GM21825 (cell line): ENCODE measurements around the gene CX3CL1.
"Not testable (repeated sequence)": the region's sequence is repeated elsewhere in the genome, so short reads cannot be mapped to it uniquely, and the experiment has no call there.

ENCODE experiments used
- ATAC-seq: cut with Tn5 transposase; IDR thresholded peaks from one replicate; pipeline ENCODE4 v1.9.1; 2021; ENCODE audit warnings: mild to moderate bottlenecking, moderate library complexity; ENCODE audit not compliant: unreplicated experiment

Gene CX3CL1

DNA sequence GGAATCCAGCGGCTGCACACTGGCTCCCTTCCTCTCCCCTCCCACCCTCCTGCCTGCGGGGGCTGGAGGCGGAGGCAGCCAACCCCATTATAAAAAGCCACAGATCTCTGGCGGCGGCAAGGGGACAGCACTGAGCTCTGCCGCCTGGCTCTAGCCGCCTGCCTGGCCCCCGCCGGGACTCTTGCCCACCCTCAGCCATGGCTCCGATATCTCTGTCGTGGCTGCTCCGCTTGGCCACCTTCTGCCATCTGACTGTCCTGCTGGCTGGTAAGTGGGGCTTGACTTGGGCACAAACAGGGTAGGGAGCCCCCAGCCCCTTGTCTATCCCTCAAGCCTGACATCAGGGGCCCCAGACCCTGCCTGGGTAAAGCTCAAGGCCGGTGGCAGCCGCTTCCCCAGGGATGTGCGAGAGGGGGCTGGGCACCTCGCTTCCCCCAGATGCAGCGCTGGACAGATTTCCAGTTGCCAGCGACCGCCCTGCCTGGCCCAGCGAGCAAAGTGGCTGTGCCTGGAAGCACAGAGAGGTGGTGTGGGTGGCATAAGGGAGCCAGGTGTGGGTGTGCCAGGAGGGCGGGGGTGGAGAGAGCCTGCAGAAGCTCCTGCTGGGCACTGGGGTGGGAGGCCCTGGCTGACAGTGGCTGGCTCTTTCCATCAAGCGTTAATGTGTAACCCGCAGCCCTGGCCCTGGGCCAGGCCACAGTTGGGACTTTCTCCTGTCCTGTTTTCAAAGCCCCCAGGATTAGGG, at the start of gene CX3CL1:
TSS of gene CX3CL1 (plus strand) at position 119 of the 745 bp plus-strand sequence. CDS start at position 198, 79 bp downstream.
- no peak for ATAC-seq

- ATAC-seq, result no peak
These were observed 47.5 kb upstream of the CX3CL1 start for GRCh38 chr16:57324749-57325148.

GRCh38 chr16:57325458-57325857, 46.8 kb upstream of the CX3CL1 start:
- ATAC-seq, result no peak

- no peak for ATAC-seq
These were observed 42.5 kb upstream of the CX3CL1 start for GRCh38 chr16:57329718-57330327.

- ATAC-seq, result no peak
These were observed 40.9 kb upstream of the CX3CL1 start for GRCh38 chr16:57331355-57331754.

DNA sequence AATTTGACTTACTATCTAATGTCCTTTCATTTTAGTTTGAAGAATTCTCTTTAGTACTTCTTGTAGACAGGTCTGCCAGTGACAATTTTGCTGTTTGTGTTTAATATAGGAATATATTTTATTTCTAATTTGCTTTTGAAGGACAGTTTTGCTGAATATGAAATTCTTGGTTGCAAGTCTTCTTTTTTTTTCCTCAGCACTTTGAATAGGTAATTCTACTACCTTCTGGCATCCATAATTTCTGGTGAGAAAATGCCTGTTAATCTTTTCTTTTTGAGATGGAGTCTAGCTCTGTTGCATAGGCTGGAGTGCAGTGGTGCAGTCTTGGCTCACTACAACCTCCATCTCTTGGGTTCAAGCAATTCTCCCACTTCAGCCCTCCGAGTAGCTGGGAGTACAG, 38.9 kb upstream of the CX3CL1 start:
- no peak for ATAC-seq

DNA sequence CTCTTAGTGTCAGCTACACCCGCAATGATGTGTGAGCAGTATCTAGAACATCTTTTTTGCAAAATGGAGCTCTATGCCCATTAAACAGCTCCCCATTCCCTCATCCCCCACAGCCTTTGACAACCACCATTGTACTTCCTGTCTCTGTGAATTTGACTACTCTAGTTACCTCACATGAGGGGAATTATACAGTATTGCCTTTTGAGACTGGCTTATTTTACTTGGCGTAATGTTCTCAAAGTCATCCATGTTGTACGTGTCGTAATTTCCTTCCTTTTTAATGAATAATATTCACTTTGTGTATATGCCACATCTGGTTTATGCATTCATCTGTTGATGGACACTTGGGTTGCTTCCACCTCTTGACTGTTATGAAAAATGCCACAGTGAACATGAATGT, 36.9 kb upstream of the CX3CL1 start:
- no peak for ATAC-seq

GRCh38 chr16:57341062-57341440, 31.2 kb upstream of the CX3CL1 start:
- ATAC-seq, result no peak

DNA sequence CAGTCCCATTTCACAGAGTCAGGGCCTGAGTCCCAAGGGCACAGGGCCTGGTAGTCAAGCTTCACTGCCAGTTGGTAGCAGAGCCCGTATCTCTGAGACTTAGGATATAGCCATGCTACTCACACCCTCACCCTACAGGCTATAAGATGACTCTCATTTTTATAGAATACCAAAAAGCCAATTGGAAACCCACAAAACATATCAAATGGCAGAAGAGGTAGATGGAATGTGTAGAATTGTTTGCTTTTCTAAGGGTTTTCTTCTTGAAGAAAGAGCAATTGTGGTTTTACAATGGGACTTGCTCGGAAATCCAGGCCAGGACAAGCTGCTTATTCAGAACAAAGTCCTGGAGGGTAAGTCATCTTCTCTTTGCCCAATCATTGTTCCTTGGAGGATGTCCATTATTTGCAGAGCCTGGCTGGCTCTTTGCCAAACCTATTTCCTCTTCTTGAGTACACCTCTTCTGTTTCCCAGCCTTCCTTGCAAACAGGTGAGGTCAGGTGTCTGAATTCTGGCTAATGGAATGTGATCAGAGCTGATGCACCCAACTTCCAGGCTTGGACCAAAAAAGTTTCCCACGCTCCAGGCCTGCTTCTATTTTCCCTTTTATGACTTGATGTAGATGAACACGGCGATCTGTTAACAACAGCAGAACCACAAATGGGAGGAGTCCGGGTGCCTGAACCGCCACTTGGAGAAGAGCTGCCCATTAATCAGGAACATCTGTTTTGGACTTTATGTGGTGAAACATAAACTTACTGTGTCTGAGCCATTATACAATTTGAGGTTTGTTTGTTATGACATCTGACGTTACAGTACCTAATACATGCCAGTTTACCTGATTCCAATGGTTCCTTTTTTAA, 30.6 kb upstream of the CX3CL1 start:
- ATAC-seq, result no peak

- not testable (repeated sequence) for ATAC-seq
These were observed 29.7 kb upstream of the CX3CL1 start for GRCh38 chr16:57342606-57343005.

DNA sequence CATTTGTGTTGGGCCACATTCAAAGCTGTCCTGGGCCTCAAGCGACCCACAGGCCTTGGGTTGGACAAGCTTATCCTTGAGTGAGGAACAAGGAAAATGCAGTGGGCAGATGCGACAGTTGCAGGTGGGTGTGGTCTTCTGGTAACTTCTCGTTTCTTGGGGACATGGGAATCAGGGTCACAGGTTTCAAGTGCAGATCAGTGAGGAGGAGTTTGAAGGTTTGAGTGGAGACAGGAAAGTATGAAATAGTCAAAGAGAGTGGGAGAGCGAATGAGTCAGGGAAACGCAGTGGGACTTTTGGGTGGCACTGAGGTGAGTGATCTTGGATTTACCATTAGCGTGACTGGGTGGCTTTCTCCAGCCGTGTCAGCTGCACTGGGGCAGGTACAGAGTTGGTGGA, 29.1 kb upstream of the CX3CL1 start:
- ATAC-seq, result no peak

DNA sequence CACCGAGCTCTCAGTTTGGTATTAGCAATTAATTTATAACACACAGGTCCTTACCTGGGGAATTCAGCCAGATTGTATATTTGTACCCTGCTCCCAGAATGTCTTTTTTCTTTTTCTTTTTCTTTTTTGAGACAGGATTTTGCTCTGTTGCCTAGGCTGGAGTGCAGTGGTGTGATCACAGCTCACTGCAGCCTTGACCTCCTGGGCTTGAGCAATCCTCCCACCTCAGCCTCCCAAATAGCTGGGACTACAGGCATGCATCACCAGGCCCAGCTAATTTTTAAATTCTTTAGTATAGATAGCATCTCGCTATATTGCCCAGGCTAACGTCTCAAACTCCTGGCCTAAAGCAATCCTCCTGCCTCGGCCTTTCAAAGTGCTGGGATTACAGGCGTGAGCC, 28.2 kb upstream of the CX3CL1 start:
- not testable (repeated sequence) for ATAC-seq

DNA sequence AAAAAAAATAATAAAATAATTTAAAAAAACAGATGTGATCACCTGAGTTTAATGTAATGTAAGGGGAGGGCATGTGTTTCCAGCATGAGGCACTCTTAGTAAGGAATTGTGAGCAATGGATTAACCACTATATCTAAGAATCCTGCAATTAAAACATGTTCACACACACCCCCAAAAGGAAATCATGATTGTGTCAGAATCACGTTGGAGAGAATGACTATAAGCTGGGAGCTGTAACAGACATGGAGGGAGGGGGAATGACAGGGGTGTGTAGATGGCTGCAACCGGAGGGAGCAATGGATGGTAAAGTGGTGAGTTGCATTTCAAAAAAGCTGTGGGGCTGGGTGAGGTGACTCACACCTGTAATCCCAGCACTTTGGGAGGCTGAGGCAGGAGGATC, 27.3 kb upstream of the CX3CL1 start:
- no peak for ATAC-seq

DNA sequence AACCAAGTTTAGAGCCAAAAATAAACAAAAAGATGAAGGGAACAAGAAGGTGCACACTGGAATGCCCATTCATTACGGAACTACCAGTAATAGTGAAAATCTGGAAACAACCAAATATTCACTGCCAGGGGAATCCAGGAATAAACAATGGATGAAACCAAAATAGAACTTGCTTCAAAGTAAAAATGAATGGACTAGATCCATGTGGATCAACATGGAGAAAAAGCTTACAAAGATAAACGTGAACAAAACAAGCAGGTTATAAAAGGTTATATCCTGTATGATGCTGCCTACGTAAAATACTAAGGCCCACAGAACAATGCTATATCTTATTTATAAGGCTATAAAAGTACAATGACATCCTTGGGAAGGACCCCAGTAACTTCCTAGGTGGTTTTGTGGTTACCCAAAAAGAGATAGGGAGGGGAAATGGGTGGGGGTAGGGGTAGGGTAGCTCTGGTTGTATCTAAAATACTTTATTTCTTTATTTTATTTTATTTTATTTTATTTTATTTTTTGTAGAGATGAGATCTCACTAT, 26.6 kb upstream of the CX3CL1 start:
- no peak for ATAC-seq

GRCh38 chr16:57347858-57348257, 24.4 kb upstream of the CX3CL1 start:
- ATAC-seq, result no peak

DNA sequence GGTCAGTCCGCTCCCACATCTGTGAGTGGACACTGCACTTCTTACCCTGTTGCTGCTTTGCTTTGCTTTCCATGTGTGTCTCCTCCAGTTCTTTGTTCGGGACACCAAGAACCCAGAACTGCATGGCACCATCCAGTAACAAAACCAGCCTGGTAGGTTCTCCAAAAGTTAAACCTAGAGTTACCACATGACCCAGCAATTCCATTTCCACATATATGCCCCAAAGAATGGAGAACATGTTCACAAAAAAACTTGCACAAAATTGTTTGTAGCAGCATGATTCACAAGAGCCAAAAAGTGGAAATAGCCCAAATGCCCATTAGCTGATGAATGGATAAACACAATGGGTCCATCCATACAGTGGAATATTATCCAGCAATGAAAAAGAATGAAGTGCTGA, 24.0 kb upstream of the CX3CL1 start:
- ATAC-seq, result no peak

- ATAC-seq, result peak; percentile 77
These were observed 22.9 kb upstream of the CX3CL1 start for GRCh38 chr16:57349212-57350031.

GRCh38 chr16:57352636-57353047, 19.6 kb upstream of the CX3CL1 start:
- no peak for ATAC-seq

GRCh38 chr16:57354311-57354710, 18.0 kb upstream of the CX3CL1 start:
- no peak for ATAC-seq

DNA sequence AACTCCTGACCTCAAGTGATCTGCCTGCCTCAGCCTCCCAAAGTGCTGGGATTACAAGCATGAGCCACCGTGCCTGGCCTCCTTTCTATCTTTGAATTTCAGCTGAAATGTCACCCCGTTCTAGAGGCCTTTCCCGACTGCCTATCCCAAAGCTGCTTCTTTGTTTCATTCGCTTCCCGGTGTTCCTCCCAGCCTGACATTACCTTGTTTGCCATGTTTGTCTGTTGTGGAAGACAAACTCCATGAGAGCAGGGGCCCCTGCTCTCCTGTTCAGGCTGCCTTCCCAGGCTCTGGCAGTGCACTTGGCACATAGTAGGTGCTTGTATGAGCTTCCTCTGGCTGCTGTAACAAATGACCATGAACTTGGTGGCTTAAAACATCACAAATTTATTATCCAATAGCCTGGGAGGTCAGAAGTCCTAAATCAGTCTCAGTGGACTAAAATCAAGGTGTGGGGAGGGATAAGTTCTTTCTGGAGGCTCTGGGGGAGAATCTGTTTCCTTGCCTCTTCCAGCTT, 16.3 kb upstream of the CX3CL1 start:
- no peak for ATAC-seq
